ENCODE data around the gene SKIDA1.

- TF ChIP-seq, protein P1, sequence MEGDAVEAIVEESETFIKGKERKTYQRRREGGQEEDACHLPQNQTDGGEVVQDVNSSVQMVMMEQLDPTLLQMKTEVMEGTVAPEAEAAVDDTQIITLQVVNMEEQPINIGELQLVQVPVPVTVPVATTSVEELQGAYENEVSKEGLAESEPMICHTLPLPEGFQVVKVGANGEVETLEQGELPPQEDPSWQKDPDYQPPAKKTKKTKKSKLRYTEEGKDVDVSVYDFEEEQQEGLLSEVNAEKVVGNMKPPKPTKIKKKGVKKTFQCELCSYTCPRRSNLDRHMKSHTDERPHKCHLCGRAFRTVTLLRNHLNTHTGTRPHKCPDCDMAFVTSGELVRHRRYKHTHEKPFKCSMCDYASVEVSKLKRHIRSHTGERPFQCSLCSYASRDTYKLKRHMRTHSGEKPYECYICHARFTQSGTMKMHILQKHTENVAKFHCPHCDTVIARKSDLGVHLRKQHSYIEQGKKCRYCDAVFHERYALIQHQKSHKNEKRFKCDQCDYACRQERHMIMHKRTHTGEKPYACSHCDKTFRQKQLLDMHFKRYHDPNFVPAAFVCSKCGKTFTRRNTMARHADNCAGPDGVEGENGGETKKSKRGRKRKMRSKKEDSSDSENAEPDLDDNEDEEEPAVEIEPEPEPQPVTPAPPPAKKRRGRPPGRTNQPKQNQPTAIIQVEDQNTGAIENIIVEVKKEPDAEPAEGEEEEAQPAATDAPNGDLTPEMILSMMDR (IDR thresholded peaks at IDR 0.05; ENCODE audit: low read depth, low read length): no peak
- TF ChIP-seq POLR2A (IDR thresholded peaks at IDR 0.05; ENCODE audit: extremely low read depth, insufficient read length) (no peak), MAX (IDR thresholded peaks at IDR 0.05; ENCODE audit: low read depth, low read length) (no peak)
Measured at GRCh38 chr10:21536874-21537273, 11.4 kb upstream of the SKIDA1 start.
